ENCODE data around the gene CCDC102B.
"Not testable (repeated sequence)": the region's sequence is repeated elsewhere in the genome, so short reads cannot be mapped to it uniquely, and the experiment has no call there.

CCDC102B gene

GRCh38 chr18:68983126-68983525, 185.2 kb downstream of the CCDC102B start:
- no peak for DNase-seq

GRCh38 chr18:68984342-68984741, 186.5 kb downstream of the CCDC102B start:
- no peak for DNase-seq

GRCh38 chr18:68985172-68985820, 187.4 kb downstream of the CCDC102B start:
- DNase-seq = no peak

GRCh38 chr18:68991286-68991685, 193.4 kb downstream of the CCDC102B start:
- peak; percentile 54 for DNase-seq

GRCh38 chr18:68992719-68993482, 195.0 kb downstream of the CCDC102B start:
- no peak for DNase-seq

- DNase-seq = no peak
Observed at GRCh38 chr18:68995675-68996074, 197.8 kb downstream of the CCDC102B start.

- no peak for DNase-seq
Observed at GRCh38 chr18:68997845-68998244, 200.0 kb downstream of the CCDC102B start.

- peak; percentile 54 for DNase-seq
Observed at GRCh38 chr18:69000366-69000765, 202.5 kb downstream of the CCDC102B start.

- peak; percentile 51 for DNase-seq
Observed at GRCh38 chr18:69002233-69002632, 204.4 kb downstream of the CCDC102B start.

- not testable (repeated sequence) for DNase-seq
Observed at GRCh38 chr18:69006212-69006611, 208.3 kb downstream of the CCDC102B start.

- no peak for DNase-seq
Observed at GRCh38 chr18:69008538-69008937, 210.7 kb downstream of the CCDC102B start.

- DNase-seq = no peak
Observed at GRCh38 chr18:69021211-69021805, 223.4 kb downstream of the CCDC102B start.

- no peak for DNase-seq
Observed at GRCh38 chr18:69022426-69022825, 224.5 kb downstream of the CCDC102B start.

GRCh38 chr18:69031571-69031970, 233.7 kb downstream of the CCDC102B start:
- no peak for DNase-seq

- no peak for DNase-seq
Observed at GRCh38 chr18:69032009-69032408, 234.1 kb downstream of the CCDC102B start.

- no peak for DNase-seq
Observed at GRCh38 chr18:69035756-69036155, 237.9 kb downstream of the CCDC102B start.

GRCh38 chr18:69044215-69044614, 246.3 kb downstream of the CCDC102B start:
- DNase-seq = no peak

- no peak for DNase-seq
Observed at GRCh38 chr18:69064063-69064462, 266.2 kb downstream of the CCDC102B start.

GRCh38 chr18:69067048-69067447, 269.2 kb downstream of the CCDC102B start:
- no peak for DNase-seq

GRCh38 chr18:69071680-69072079, 273.8 kb downstream of the CCDC102B start:
- no peak for DNase-seq

- no peak for DNase-seq
Observed at GRCh38 chr18:69081846-69082245, 284.0 kb downstream of the CCDC102B start.

- DNase-seq = no peak
Observed at GRCh38 chr18:69082499-69082898, 284.6 kb downstream of the CCDC102B start.

GRCh38 chr18:69085951-69086350, 288.1 kb downstream of the CCDC102B start:
- DNase-seq = no peak

- DNase-seq = no peak
Observed at GRCh38 chr18:69088973-69089372, 291.1 kb downstream of the CCDC102B start.
